ENCODE measurements around the gene LY6G6C. TPM values are rescaled to one million over a fixed set of nuclear protein-coding genes. Genes with fewer than 3 reads are reported as not detected.

LY6G6C gene
- total RNA-seq, 1 experiment from 2014 or later: not detected

GRCh38 chr6:31764198-31764597 lies 42.7 kb upstream of the LY6G6C start:
- H3K27me3 Mint-ChIP-seq (ENCODE audit: low read depth): no peaks in the 10 kb centered on the region; the same call in 1 of the 2 replicates
- H3K9ac ChIP-seq (ENCODE audit: extremely low read depth, insufficient read length, low read length): no peak overlapping the region
- no peak overlapping the region for H2AK5ac ChIP-seq (ENCODE audit: insufficient read length, low read length)
- H4K8ac ChIP-seq (replicated peaks; ENCODE audit: insufficient read length, low read depth, low read length): no peak overlapping the region
- no peaks in the 10 kb centered on the region for H4K20me1 ChIP-seq (ENCODE audit: control insufficient read depth, insufficient read depth, insufficient read length)
- no CpG with 5 or more reads among the region's 4 CpGs for whole genome bisulfite sequencing (ENCODE audit: extremely low coverage, insufficient read length, low lambda C conversion rate)
- H2AFZ ChIP-seq (ENCODE audit: low read length): no peak overlapping the region
- TF ChIP-seq CTCF (conservative IDR thresholded peaks at IDR 0.05): no peak
- H3K27ac Mint-ChIP-seq: peak overlapping the region in 2 of 3 experiments; percentile 37 to 76; a peak in 2 of 7 replicates
- H2BK20ac ChIP-seq (ENCODE audit: low read depth, low read length, poor library complexity, severe bottlenecking): no peak overlapping the region
- DNase-seq: no peak
- H2BK120ac ChIP-seq (ENCODE audit: low read depth, low read length, poor library complexity, severe bottlenecking): no peak overlapping the region
- no peak overlapping the region for H4K91ac ChIP-seq (ENCODE audit: insufficient read length, low read depth, low read length)
- no peak overlapping the region for H3K4me2 ChIP-seq (ENCODE audit: insufficient read depth, insufficient read length, low read length)
- no peaks in the 10 kb centered on the region for H3K79me1 ChIP-seq (ENCODE audit: insufficient read depth, low read depth, low read length, poor library complexity, severe bottlenecking)
- no peaks in the 10 kb centered on the region for H3K79me2 ChIP-seq (ENCODE audit: insufficient read depth, low read length)
- H3K36me3 Mint-ChIP-seq (ENCODE audit: insufficient read depth in 1 of 3, low read depth in 3 of 3): peaks cover 13 to 37% (median 29%) of the 10 kb centered on the region in 3 experiments
- no peak overlapping the region for H2BK5ac ChIP-seq (ENCODE audit: insufficient read length, low read length)
- H3K14ac ChIP-seq (ENCODE audit: insufficient read depth, low read length): no peak overlapping the region
- no peak overlapping the region for H3K56ac ChIP-seq (ENCODE audit: insufficient read length, low read depth, low read length)
- no peak overlapping the region for H3K4ac ChIP-seq (ENCODE audit: low read depth, low read length)
- H3K9me3 ChIP-seq (ENCODE audit: control insufficient read depth, low read depth, low read length): no peaks in the 10 kb centered on the region
- no peak overlapping the region for H3K18ac ChIP-seq (ENCODE audit: insufficient read length, low read depth, low read length)
- no peak overlapping the region for H3K4me3 Mint-ChIP-seq
- no peak overlapping the region for H3K27ac ChIP-seq (ENCODE audit: insufficient read length, low read depth, low read length)
- no peak overlapping the region for H3T11ph ChIP-seq (ENCODE audit: low read length)
- no peak overlapping the region for H2BK15ac ChIP-seq (ENCODE audit: low read depth, low read length)
- H3K9me3 Mint-ChIP-seq: no peaks in the 10 kb centered on the region; a peak in 1 of 5 replicates
- no peaks in the 10 kb centered on the region for H3K4me1 ChIP-seq (ENCODE audit: insufficient read depth, low read length)
- H3K23me2 ChIP-seq (ENCODE audit: insufficient read length, low read depth, low read length, poor library complexity, severe bottlenecking): no peaks in the 10 kb centered on the region
- no peak overlapping the region for H3K23ac ChIP-seq (ENCODE audit: insufficient read length, low read depth, low read length)
- no peak overlapping the region for H2BK12ac ChIP-seq (ENCODE audit: insufficient read length, low read depth, low read length)
- H3K27me3 ChIP-seq (ENCODE audit: insufficient read depth, low read length): no peaks in the 10 kb centered on the region
- peaks cover 23 to 27% of the 10 kb centered on the region in 2 experiments for H3K4me1 Mint-ChIP-seq
- no peak overlapping the region for H4K5ac ChIP-seq (ENCODE audit: insufficient read length, low read depth, low read length)

Data from H9 (cell line).